NCI-H1417 (cell line): ENCODE measurements around the gene TBL3.

ENCODE experiments used
- DNase-seq, 3 experiments: peaks; one replicate each; lab custom pipeline; 2025; lab: John Stamatoyannopoulos, UW

TBL3 gene

DNA sequence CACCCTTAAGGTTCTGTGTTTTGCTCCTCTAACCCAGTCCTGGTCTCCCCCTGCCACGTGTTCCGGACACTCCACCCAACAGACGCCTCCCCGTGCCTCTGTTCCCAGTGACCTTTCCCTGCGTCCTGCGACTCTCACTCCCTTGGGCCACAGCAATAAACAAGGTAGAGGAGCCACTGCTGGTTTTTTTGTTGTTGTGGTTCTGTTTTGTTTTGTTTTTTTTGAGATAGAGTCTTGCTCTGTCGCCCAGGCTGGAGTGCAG is 44.0 kb downstream of the TBL3 start:
- DNase-seq = no peak

DNA sequence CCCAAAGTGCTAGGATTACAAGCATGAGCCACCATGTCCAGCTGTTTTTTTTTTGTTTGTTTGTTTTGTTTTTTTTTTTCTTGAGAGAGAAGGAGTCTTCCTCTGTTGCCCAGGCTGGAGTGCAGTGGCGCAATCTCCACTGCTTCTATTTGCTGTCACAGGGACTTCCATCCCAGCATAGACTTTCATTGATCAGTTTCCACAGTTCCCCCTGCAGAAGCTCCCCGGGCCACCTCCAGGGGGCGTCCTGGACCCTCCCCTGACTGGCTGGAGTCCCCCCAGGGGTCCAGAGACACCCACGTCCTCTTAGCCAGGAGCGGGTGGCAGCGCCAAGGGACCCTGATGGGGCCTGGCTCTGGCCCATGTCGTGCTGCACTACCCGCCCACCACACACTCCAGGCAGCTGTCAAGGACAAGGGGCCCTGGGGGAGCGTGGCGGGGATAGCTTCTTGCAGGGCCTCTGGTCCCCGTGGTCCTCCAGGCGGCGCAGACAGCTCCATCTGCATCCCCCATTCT is 44.6 kb downstream of the TBL3 start:
- DNase-seq = peak in 1 of 3 experiments; percentile 20

DNA sequence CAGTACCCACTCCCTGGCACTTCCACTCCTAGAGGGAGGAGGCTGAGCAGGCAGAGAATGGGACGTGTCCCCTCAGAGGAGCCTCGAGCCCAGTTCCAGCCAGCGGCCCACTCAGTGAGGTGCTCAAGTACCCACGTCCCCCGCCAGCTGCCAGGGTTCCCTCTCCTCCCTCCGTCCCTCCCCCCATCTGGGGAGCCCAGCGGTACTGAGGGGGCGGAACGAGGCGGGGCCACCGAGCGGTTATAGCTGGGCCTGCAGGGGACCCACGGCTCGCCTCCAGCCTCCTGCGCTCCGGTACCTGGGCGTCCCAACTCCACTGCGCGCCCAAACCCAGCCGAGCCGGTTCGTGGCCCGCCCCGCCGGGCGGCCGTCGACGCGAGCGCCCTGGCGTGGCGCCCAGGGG is 47.7 kb downstream of the TBL3 start, which contains the start of gene NPW:
TSS of gene NPW (plus strand) at position 268 of the 403 bp plus-strand sequence.
- peak; percentile 42 to 61 (median 53) for DNase-seq

DNA sequence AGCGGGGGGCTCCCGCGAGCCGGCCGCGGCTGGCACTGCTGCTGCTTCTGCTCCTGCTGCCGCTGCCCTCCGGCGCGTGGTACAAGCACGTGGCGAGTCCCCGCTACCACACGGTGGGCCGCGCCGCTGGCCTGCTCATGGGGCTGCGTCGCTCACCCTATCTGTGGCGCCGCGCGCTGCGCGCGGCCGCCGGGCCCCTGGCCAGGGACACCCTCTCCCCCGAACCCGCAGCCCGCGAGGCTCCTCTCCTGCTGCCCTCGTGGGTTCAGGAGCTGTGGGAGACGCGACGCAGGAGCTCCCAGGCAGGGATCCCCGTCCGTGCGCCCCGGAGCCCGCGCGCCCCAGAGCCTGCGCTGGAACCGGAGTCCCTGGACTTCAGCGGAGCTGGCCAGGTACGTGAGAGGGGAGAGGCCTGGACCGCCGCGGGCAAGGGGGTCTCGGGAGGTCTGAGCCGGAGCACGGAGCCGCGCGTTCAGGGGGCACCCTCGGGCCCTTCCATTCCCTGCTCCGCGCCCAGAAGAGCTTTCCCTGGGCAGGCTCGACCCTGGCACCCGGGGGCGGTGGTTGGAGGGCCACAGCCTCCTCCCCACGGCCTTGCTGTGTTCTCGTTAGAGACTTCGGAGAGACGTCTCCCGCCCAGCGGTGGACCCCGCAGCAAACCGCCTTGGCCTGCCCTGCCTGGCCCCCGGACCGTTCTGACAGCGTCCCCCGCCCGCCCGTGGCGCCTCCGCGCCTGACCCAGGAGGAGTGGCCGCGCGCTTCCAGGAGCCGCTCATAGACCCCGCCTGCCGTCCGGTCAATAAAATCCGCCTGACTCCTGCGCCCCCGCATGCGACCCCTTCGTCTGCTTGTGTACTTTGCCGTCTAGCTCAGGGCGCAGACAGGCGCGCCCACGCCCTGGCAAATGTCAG is 48.3 kb downstream of the TBL3 start:
- DNase-seq = peak in 2 of 3 experiments; percentile 49 to 53

DNA sequence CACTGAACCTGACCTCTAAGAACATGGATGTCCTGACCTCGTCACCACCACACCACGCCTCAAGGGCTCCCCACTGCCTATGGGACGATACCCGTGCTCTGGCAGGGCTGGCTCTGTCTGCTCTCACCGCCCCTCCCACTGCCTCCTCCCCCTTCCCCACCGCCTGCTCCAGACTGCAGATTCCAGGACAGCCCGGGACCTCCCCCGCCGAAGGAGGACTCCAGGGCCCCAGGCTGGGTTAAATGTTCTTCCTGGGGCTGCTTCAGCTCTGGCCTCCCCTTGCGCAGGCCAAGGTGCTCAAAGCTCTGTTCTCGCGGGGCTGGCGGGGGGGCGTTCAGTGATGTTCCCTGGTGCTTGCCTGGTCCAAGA is 50.9 kb downstream of the TBL3 start:
- no peak for DNase-seq

DNA sequence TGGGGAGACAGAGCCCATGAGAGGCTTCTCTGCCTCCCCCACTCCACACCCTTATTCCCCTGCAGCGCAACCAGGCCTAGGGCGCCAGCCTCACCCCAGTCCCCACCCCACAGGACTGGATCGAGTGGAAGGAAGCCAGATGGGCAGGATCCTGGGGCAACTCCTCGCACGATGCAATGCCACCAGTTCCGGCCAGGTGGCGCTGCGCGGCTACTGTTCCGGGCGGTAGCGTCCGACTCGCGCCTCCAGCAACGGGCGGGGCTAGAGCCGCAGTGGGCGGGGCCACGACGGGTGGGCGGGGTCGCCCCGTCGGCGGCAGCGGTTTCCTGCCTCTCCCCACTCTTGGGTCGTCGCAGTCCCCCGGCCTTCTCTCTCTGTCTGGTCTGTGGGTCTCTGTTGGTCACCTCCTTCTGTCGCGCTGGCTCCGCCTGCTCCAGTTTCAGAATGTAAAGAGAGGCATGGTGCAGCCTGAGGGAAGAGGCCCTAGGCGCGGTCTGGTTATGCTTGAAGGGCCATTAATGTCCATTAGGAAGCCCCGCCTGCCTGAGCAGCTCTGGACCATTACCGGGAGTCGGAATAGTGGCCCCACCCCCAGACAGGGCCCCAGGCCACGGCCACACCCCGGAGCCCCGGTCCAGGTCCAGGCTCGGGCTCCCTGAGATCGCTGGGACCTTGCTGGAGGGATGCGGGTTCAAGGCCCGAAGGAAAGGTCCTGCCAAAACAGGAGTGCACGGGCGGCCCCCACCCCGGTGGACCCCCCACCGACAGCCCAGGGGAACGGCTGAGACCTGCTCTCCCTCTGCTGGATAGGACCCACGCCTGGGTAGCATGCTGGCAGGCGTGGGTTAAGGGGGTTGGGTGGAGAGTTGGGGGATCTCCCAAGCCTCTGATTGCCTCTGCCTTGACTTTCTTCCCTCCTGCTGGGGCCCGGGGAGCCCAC is 51.5 kb downstream of the TBL3 start:
- DNase-seq = peak; percentile 88 to 98 (median 90)

DNA sequence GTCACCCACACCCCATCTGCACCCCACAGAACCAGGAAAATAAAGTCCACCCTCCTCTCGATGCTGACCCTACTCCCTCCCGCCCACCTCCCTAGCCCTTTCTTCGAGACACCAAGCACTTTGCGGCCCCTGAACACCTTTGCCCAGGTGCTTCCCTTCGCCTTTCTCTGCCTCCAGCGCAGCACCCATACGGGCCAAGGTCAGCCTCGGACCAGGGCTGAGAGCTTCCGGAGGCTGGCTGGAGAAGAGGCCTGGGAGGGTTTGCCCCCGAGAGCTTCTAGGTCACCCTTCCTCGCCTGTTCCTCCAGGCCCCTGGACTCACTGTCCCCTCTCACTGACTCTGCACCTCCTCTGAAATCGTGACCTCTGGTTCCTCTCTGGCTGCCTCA is 52.2 kb downstream of the TBL3 start:
- DNase-seq = no peak

DNA sequence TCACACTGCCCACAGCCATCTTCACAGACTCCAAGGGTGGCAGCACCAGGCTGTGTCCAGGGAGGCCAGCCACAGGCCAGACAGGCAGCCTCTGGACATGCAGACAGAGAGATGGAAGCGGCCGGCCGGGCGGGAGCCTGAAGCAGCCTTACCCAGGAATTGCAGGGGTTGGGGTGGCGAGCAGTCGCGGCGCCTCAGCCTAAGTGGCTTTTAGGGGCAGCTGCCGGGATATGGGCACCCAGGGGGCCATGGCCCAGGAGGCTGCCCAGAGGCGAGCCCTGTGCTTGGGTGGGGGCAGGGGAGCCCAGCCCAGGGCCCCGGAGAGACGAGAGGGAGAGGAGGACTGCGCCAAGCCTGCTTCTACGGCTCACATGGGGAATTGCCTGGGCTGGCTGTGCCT is 53.4 kb downstream of the TBL3 start:
- DNase-seq = no peak

DNA sequence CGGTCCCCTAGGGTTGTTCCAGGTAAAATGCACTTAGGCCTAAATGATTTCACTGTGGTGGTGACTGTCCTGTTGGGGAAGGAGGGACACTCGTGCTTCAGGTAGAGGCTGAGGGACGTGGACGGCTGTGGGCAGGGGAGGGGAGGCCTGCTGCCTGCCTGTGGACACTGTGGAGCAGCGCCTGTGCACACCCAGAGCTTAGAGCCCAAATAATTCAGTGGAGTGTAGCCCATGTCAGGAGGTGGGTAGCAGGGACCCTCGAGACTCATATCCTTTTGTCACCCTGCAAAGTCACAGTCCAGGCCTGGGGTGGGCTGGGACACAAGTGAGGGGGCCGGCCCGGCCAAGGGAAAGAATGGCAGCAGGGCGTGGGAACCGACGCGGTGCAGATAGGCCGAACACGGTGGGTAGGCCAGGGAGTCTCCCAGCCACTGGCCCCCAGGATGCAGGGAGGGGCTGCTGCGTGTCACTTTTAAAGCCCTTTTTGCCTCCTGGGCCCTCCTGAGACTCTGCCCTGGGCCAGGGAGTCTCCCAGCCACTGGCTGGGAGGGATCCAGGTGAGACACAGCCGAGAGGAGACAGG is 54.1 kb downstream of the TBL3 start:
- DNase-seq = no peak

DNA sequence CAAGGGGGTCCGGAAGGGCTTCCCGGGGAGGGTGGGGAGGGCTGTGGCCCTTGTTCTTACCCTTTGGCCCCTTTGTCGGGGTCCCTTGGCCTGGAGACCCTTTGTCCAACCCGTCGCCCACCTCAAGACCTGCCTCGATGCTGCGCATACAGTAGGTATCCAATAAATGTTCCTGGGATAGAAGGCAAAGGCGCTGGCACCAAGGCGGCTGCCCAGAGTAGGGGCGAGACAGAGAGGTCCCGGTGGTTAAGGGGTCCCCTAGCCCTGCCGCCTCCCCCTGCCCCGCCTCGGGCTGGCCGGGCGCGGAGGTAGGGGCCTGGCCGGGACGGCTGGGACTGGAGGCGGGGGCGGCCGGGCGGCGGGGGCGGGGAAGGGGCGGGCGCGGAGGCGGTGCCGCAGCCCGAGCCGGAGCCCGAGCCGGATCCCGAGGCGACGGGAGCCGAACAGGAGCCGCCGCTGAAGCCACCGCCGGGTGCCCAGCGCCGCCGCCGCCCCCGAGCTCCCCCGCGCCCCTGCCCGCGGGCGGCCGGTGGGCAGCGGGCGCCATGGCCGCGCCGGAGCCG is 54.7 kb downstream of the TBL3 start, which contains the start of gene NHERF2:
TSS of gene NHERF2 (plus strand) at position 442 of the 563 bp plus-strand sequence. CDS start at position 546, 104 bp downstream.
- peak in 2 of 3 experiments; percentile 35 to 46 for DNase-seq

DNA sequence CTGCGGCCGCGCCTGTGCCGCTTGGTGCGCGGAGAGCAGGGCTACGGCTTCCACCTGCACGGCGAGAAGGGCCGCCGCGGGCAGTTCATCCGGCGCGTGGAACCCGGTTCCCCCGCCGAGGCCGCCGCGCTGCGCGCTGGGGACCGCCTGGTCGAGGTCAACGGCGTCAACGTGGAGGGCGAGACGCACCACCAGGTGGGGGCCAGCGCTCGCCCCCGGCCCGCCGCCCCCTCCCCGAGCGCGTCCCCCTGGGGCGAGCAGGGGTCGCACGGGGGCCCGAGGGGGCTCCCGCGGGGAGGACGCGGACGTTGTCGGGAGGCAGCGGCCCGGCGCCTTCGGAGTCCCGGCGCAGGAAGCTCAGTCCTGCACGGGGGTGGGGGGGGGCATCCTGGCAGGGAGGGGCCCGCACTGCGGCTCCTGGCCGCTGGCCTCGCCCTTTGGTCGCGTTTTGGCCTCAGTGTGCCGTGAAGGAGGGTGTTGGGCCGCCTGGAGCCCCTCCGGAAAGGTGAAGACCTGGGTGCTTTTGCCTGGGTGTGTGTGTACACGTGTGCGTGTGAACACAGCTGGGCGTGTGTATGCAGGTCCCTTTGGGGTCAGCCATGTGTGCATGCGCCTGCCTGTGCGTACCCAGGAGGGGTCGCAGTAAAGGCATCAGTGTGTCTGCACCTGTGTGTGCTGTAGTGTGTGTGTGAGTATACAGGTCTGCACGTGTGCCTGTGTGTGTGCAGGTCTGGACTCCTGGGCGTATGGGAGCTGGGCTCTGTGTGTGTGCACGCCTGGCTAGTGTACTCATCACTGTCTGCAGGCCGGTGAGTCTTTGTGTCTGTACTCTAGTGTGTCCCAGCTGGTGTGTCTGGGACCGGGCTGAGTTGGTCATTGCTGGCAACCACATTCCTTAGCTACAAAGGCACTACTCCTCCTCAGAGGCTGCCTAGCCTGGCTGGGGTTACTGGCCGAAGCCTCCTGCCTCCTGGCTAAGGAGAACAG is 55.5 kb downstream of the TBL3 start:
- peak; percentile 43 to 51 (median 50) for DNase-seq

DNA sequence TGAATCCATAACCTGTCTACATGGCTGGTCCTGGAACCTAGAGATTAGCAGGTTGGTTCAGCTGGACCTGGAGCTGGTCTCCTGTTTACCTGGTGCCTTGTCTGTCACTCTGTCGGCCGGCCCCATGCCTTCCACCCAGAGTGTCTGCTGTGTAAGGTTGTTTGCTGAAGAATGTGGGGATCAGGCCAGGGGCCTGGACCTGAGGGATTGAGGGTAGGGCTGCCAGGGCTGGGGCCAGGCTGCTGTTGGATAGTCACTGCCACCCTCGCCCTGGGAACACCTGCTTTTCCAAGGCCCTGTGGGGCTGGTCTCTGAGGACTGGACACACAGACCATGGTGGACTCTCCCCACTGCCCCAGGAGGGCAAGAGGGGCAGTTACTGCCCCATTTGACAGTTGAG is 56.3 kb downstream of the TBL3 start:
- no peak for DNase-seq

DNA sequence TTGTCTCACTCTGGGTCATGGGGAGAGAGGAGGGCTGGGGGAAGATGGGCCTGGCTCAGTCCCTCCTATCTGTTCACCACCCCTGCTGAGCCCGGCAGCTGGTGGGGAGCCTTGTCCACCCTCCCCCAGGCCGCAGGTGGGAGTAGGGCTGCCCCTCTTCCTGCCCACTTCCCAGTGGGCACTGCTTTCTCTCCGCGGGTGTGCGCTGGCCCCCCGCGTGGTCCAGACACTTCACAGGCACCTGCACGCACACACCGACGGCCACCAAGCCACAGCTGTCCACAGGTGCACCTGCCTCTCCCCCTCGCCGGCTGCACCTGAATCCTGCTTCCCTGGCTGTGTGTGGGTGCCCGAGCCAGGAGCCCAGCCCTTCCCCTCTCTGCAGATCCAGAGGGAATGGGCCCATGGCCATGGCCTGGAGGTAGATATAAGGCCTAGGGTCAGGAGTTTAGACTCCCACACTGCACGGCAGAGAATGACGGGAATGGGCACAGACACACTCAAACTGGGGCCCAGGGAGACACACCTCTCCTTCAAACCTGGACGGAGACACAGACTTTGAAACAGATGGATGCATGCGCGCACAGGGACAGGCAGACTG is 56.9 kb downstream of the TBL3 start:
- peak; percentile 60 to 81 (median 72) for DNase-seq

DNA sequence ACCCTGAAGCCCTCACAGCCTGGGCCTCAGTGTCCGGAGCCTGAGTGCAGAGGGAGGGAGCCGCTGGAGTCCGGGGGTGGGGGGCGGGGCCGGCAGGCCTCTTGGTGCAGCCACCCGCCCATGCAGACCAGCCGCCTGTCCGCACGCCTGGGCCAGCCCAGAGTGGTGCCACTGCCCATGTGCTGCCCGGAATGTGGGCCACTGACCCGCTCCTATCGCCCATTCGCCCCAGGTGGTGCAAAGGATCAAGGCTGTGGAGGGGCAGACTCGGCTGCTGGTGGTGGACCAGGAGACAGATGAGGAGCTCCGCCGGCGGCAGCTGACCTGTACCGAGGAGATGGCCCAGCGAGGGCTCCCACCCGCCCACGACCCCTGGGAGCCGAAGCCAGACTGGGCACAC is 57.5 kb downstream of the TBL3 start:
- no peak for DNase-seq

DNA sequence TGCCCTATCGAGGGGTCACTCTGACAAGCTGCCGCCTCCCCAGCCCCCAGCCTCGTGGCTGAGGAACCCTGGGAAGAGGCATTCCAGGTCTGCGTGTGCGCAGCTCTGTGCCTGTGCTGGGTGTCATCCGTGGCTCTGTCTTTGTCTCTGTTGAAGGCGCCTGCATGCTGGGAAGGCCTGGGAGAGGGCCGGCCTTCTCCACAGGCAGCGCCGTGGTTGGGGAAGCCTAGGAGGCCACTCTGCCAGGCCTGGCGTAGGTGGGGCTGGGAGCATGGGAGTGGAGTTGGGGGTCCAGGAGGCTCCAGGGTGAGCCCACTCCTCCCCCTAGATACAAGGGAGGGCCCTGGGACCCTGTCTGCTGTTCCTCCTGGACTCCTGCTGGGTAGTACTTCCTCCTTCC is 58.2 kb downstream of the TBL3 start:
- no peak for DNase-seq

DNA sequence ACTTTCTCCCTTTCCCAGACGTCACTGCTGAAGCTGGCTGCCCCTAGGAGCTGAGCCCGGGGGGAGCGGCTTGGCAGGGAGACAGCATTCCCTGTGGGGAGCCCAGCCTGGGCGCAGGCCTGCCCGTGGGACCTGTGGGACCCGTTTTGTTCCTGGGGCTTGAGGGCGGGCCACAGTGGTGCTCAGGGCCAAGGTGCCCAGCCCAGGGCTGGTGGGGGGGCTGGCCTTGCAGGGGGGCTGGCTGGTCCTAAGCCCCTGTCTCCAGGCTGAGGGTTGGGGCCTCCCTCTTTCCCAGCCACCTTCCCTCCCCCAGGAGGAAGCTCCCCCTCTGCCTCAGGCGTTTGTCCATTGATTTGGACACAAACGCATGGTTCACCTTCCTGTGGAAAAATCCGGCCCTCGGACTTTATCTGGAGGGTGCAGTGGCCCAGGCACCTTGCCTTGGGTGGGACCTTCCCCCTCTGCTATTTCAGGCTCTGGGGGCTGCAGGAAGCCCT is 59.3 kb downstream of the TBL3 start:
- DNase-seq = no peak
